Heart right ventricle (tissue), 16 donors: ENCODE data around the gene DNHD1. TPM values are rescaled to one million over a fixed set of nuclear protein-coding genes. Genes with fewer than 3 reads are reported as not detected.

ENCODE experiments used
- ATAC-seq, 8 donors: fragments of 200-7000 bp; cut with Tn5 transposase; one replicate each; pipeline ENCODE4 v1.9.1; 2020; ENCODE audit warnings: mild to moderate bottlenecking in 8 of 8, moderate library complexity in 8 of 8, moderate number of reproducible peaks in 1 of 8
- DNase-seq, 2 donors: peaks; one replicate each; pipeline ENCODE4 v3.0.0-alpha.2; 2020
- H3K27ac ChIP-seq, 10 donors: fragments of 200-600 bp; sonication (generic) in 2 of 10; one replicate each; pipeline versions ENCODE4 v1.5.0 to v1.8.0; 2020 to 2022; ENCODE audit warnings: mild to moderate bottlenecking in 3 of 10
- H3K27me3 ChIP-seq, 7 donors: fragments of 200-600 bp; one replicate each; pipeline ENCODE4 v1.8.0; 2021 to 2022; ENCODE audit warnings: mild to moderate bottlenecking in 2 of 7
- H3K36me3 ChIP-seq, 9 donors: fragments of 200-600 bp; sonication (generic) in 1 of 9; one replicate each; pipeline versions ENCODE4 v1.5.0 to v1.8.0; 2020 to 2022; ENCODE audit warnings: mild to moderate bottlenecking in 2 of 9
- H3K4me1 ChIP-seq, 9 donors: fragments of 200-600 bp; sonication (generic) in 1 of 9; one replicate each; pipeline versions ENCODE4 v1.5.0 to v1.8.0; 2020 to 2022; ENCODE audit warnings: mild to moderate bottlenecking in 4 of 9
- H3K4me3 ChIP-seq, 10 donors: fragments of 200-600 bp; sonication (generic) in 2 of 10; one replicate each; pipeline versions ENCODE4 v1.5.0 to v1.8.0; 2020 to 2022; ENCODE audit warnings: mild to moderate bottlenecking in 7 of 10, moderate library complexity in 2 of 10
- H3K9me3 ChIP-seq, 11 donors: fragments of 200-600 bp in 10 of 11; sonication (generic) in 2 of 11; one replicate each; pipeline versions ENCODE4 v1.5.0 to v1.8.0; 2013 to 2022; ENCODE audit warnings: mild to moderate bottlenecking in 2 of 11, control low read depth in 1 of 11, moderate library complexity in 1 of 11
- CTCF ChIP-seq, 9 donors: fragments of 200-600 bp; sonication (generic) in 2 of 9; IDR thresholded peaks; one replicate each; pipeline versions ENCODE4 v1.5.0 to v1.8.0; 2021 to 2022; ENCODE audit warnings: antibody characterized with exemption in 9 of 9, mild to moderate bottlenecking in 5 of 9, moderate library complexity in 1 of 9
- WGBS, 2 donors: extraction: QIAGEN DNeasy Blood & Tissue Kit; methylation state at CpG; one replicate each; pipeline ENCODE4 v1.1.7; 2013; ENCODE audit warnings: inconsistent platforms in 1 of 2; 5-methylcytosine and 5-hydroxymethylcytosine counted together
- intact Hi-C, 10 donors: fragments of 100-400 bp; cut with DNase I; formaldehyde crosslinking; loops; one replicate each; pipeline versions ENCODE4 v1.11.1 to v1.14.2; 2022
- polyA plus RNA-seq, 2 donors: library from polyadenylated mRNA; stranded (reverse); fragments of 200-250 nt; gene quantifications; one replicate each; pipeline ENCODE4 v1.2.3, GENCODE V29; 2013
- total RNA-seq, 10 donors: library from RNA; stranded (reverse); fragmentation: NEBNext Ultra II Directional in 3 of 10; extraction: Animal tissue kit (Norgen Biotek cat#: 25700) in 3 of 10; gene quantifications; one replicate each; pipeline versions ENCODE4 v1.2.1 to v1.2.4, GENCODE V29; 2021 to 2023
- donor health status: Arrhythmogenic right ventricular cardiomyopathy.
- donor health status: ischemic (EF 13 %, LVEDD 7.1; RV severe dilation, severe dysfunction).
- donor health status: healthy with polysubstance abuse.
- donor health status: DM: no; HTN: yes; CAD: no.
- donor health status: DM: no; HTN: no; CAD: no.
- donor health status: ischemic (EF 25% LVEDD 6.9; RV normal size, moderate dysfunction).
- donor health status: ischemic (EF 25% LVEDD 5.7; RV mildly dilated, moderate dysfunction).
- donor health status: healthy.
- donor health status: DM: yes; HTN: yes; CAD: no.
- donor health status: Ischemic cardiomyopathy.
- donor health status: ischemic (EF 35%, LVEDD 5.7; RV mildly dilated, moderate dysfunction).
- donor health status: nonischemic (EF 11% LVEDD 7.7; RV severe dilation, severe dysfunction).
- donor health status: DM: yes; HTN: yes; CAD: no.
- donor health status: PGD.
- donor health status: ischemic (EF 29% LVEDD 5.4; RV normal size, mild dysfunction).
- donor health status: nonischemic (EF 23%, LVEDD 6.1; RV moderate dilation, normal function).

The DNHD1 gene
- total and polyA plus RNA-seq, 12 donors, result 1.7 to 13.8 (median 6.5) TPM

- Histone ChIP-seq H3K36me3 (peaks cover 0 to 43% (median 9%) of the 10 kb centered on the region in 9 donors), H3K9me3 (no peaks in the 10 kb centered on the region), H3K27ac (peak overlapping the region in 1 of 10 donors; percentile 94), H3K27me3 (no peaks in the 10 kb centered on the region), H3K4me3 (no peak overlapping the region), H3K4me1 (peaks cover 10 to 56% (median 30%) of the 10 kb centered on the region in 9 donors)
- WGBS, 2 donors, result 92 to 95% methylated on average over 14 of the region's 14 CpGs
- DNase-seq (no peak), ATAC-seq (no peak)
- TF ChIP-seq CTCF (IDR thresholded peaks at IDR 0.05), result no peak
- intact Hi-C loops, result loop anchor here in 2 of 10 donors (5.0 to 10.0 kb wide), 2 partner anchors 58 to 66 kb away; partner anchors contain the start of gene MRPL17 (in 1 of the 2)
These were observed 119.6 kb downstream of the DNHD1 start for GRCh38 chr11:6616596-6617250.

- H3K4me1 ChIP-seq, result peaks cover 10 to 56% (median 30%) of the 10 kb centered on the region in 9 donors
- H3K27ac ChIP-seq, result peak overlapping the region in 2 of 10 donors; percentile 84 to 94
- WGBS, 2 donors, result 84 to 90% methylated on average over 5 of the region's 5 CpGs
- no peak for ATAC-seq
- intact Hi-C loops, result loop anchor here in 2 of 10 donors (5.0 to 10.0 kb wide), 2 partner anchors 57 to 65 kb away; partner anchors contain the start of gene MRPL17 (in 1 of the 2)
- H3K36me3 ChIP-seq, result peaks cover 0 to 43% (median 9%) of the 10 kb centered on the region in 9 donors
- peak overlapping the region in 3 of 10 donors; percentile 64 to 85 (median 68) for H3K4me3 ChIP-seq
- H3K9me3 ChIP-seq, result no peaks in the 10 kb centered on the region
- no peak for TF ChIP-seq CTCF (IDR thresholded peaks at IDR 0.05)
- DNase-seq, result no peak
- no peaks in the 10 kb centered on the region for H3K27me3 ChIP-seq
These were observed 120.3 kb downstream of the DNHD1 start for GRCh38 chr11:6617315-6617781.

GRCh38 chr11:6618117-6619003 lies 121.3 kb downstream of the DNHD1 start:
- Histone ChIP-seq H3K27me3 (no peaks in the 10 kb centered on the region), H3K4me3 (peak overlapping the region; percentile 50 to 90 (median 72)), H3K4me1 (peaks cover 4 to 49% (median 23%) of the 10 kb centered on the region in 9 donors), H3K27ac (peak overlapping the region; percentile 5 to 94 (median 84)), H3K36me3 (peaks cover 0 to 51% (median 9%) of the 10 kb centered on the region in 9 donors), H3K9me3 (no peaks in the 10 kb centered on the region)
- peak in 1 of 2 donors; percentile 57 for DNase-seq
- intact Hi-C loops, result loop anchor here in 3 of 10 donors (2.0 to 10.0 kb wide), 3 partner anchors 56 to 64 kb away; partner anchors contain the start of gene MRPL17 (in 2 of the 3)
- TF ChIP-seq CTCF (IDR thresholded peaks at IDR 0.05), result peak in 1 of 9 donors; percentile 12
- WGBS, 2 donors, result 11 to 15% methylated on average over 15 of the region's 15 CpGs
- peak; percentile 3 to 31 (median 20) for ATAC-seq
